Smooth muscle cell (in vitro differentiated cells): ENCODE data around the gene NUP153. TPM values are rescaled to one million over a fixed set of nuclear protein-coding genes. Genes with fewer than 3 reads are reported as not detected.

Experiments used
- DNase-seq: peaks from one replicate; lab custom pipeline; 2025; ENCODE audit not compliant: unreplicated experiment; lab: John Stamatoyannopoulos, UW
- H2AFZ ChIP-seq: fragments of 200-600 bp; sonication (generic); 2 replicates; pipeline ENCODE4 v1.6.0; 2016; ENCODE audit warnings: antibody characterized with exemption, low read depth, mild to moderate bottlenecking
- H3F3A ChIP-seq: fragments of 200-600 bp; sonication (generic); 2 replicates; pipeline ENCODE4 v1.6.0; 2017; ENCODE audit warnings: antibody characterized with exemption, low read depth
- H3K27ac ChIP-seq: fragments of 200-600 bp; sonication (generic); 2 replicates; pipeline ENCODE4 v1.5.1; 2016; ENCODE audit warnings: low read depth, mild to moderate bottlenecking
- H3K27me3 ChIP-seq: fragments of 200-600 bp; sonication (generic); 2 replicates; pipeline ENCODE4 v1.6.1; 2016; ENCODE audit warnings: low read depth, mild to moderate bottlenecking
- H3K36me3 ChIP-seq: fragments of 200-600 bp; sonication (generic); 2 replicates; pipeline ENCODE4 v1.5.1; 2016; ENCODE audit warnings: low read depth
- H3K4me1 ChIP-seq: fragments of 200-600 bp; sonication (generic); 2 replicates; pipeline ENCODE4 v1.5.1; 2016; ENCODE audit warnings: low read depth
- H3K4me2 ChIP-seq: fragments of 200-600 bp; sonication (generic); 2 replicates; pipeline ENCODE4 v1.6.0; 2016; ENCODE audit warnings: mild to moderate bottlenecking
- H3K4me3 ChIP-seq: fragments of 200-600 bp; sonication (generic); 2 replicates; pipeline ENCODE4 v1.5.1; 2016; ENCODE audit warnings: mild to moderate bottlenecking
- H3K79me2 ChIP-seq: fragments of 200-600 bp; sonication (generic); 2 replicates; pipeline ENCODE4 v1.6.0; 2016; ENCODE audit warnings: low read depth, mild to moderate bottlenecking
- H3K9ac ChIP-seq: fragments of 200-600 bp; sonication (generic); 2 replicates; pipeline ENCODE4 v1.6.0; 2016; ENCODE audit warnings: low read depth
- H3K9me3 ChIP-seq: fragments of 200-600 bp; sonication (generic); replicated peaks from 2 replicates; pipeline ENCODE4 v1.5.1; 2016; ENCODE audit warnings: low read depth
- H4K20me1 ChIP-seq: fragments of 200-600 bp; sonication (generic); 2 replicates; pipeline ENCODE4 v1.6.0; 2016; ENCODE audit warnings: low read depth
- WGBS: methylation state at CpG from one replicate; pipeline ENCODE4 v1.1.7; 2016; ENCODE audit warnings: low lambda C conversion rate; 5-methylcytosine and 5-hydroxymethylcytosine counted together
- polyA plus RNA-seq: library from polyadenylated mRNA; unstranded; fragments of >200 nt; fragmentation: Nextera tagmentation; extraction: Ambion mirVana; gene quantifications from 2 replicates; pipeline ENCODE4 v1.2.1, GENCODE V29; 2016
- total RNA-seq: library from RNA; depleted of rRNA; stranded (reverse); fragments of >200 nt; gene quantifications from 2 replicates; pipeline ENCODE4 v1.2.3, GENCODE V29; 2014
- TF ChIP-seq, protein P1 (sequence below): fragments of 200-600 bp; sonication (generic); IDR thresholded peaks from 2 replicates; pipeline ENCODE4 v1.5.1; 2017; ENCODE audit warnings: borderline replicate concordance, mild to moderate bottlenecking, antibody characterized with exemption; ENCODE audit not compliant: insufficient read depth, poor library complexity, severe bottlenecking

The NUP153 gene
- total and polyA plus RNA-seq, 2 experiments from 2014 or later: 9.7 to 39.4 TPM

- Histone ChIP-seq H3K4me1 (no peaks in the 10 kb centered on the region), H3K27ac (no peak overlapping the region), H3K9ac (no peak overlapping the region), H3K4me2 (no peak overlapping the region), H3K27me3 (no peaks in the 10 kb centered on the region), H3K79me2 (peaks cover 100% of the 10 kb centered on the region), H3F3A (peaks cover 6% of the 10 kb centered on the region), H3K4me3 (no peak overlapping the region), H2AFZ (no peak overlapping the region), H3K9me3 (no peaks in the 10 kb centered on the region), H3K36me3 (peaks cover 12% of the 10 kb centered on the region), H4K20me1 (peaks cover 100% of the 10 kb centered on the region)
- 94% methylated on average over 4 of the region's 4 CpGs for WGBS
- DNase-seq: no peak
- TF ChIP-seq, protein P1, sequence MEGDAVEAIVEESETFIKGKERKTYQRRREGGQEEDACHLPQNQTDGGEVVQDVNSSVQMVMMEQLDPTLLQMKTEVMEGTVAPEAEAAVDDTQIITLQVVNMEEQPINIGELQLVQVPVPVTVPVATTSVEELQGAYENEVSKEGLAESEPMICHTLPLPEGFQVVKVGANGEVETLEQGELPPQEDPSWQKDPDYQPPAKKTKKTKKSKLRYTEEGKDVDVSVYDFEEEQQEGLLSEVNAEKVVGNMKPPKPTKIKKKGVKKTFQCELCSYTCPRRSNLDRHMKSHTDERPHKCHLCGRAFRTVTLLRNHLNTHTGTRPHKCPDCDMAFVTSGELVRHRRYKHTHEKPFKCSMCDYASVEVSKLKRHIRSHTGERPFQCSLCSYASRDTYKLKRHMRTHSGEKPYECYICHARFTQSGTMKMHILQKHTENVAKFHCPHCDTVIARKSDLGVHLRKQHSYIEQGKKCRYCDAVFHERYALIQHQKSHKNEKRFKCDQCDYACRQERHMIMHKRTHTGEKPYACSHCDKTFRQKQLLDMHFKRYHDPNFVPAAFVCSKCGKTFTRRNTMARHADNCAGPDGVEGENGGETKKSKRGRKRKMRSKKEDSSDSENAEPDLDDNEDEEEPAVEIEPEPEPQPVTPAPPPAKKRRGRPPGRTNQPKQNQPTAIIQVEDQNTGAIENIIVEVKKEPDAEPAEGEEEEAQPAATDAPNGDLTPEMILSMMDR: no peak
These were observed 14.7 kb downstream of the NUP153 start for GRCh38 chr6:17691925-17692538.

GRCh38 chr6:17688481-17688880, 18.2 kb downstream of the NUP153 start:
- H3K4me2 ChIP-seq: no peak overlapping the region
- 99% methylated on average over 2 of the region's 2 CpGs for WGBS
- no peak overlapping the region for H3K9ac ChIP-seq
- no peaks in the 10 kb centered on the region for H3K4me1 ChIP-seq
- peaks cover 97% of the 10 kb centered on the region for H3K79me2 ChIP-seq
- H4K20me1 ChIP-seq: peaks cover 98% of the 10 kb centered on the region
- H3K9me3 ChIP-seq: no peaks in the 10 kb centered on the region
- H3K27ac ChIP-seq: no peak overlapping the region
- H2AFZ ChIP-seq: no peak overlapping the region
- DNase-seq: no peak
- TF ChIP-seq, protein P1: no peak
- H3F3A ChIP-seq: peaks cover 6% of the 10 kb centered on the region
- H3K27me3 ChIP-seq: no peaks in the 10 kb centered on the region
- peaks cover 12% of the 10 kb centered on the region for H3K36me3 ChIP-seq
- H3K4me3 ChIP-seq: no peak overlapping the region

GRCh38 chr6:17687136-17687535, 19.6 kb downstream of the NUP153 start:
- peaks cover 6% of the 10 kb centered on the region for H3F3A ChIP-seq
- TF ChIP-seq, protein P1: no peak
- H2AFZ ChIP-seq: no peak overlapping the region
- peaks cover 95% of the 10 kb centered on the region for H3K79me2 ChIP-seq
- WGBS: 100% methylated on average over 1 of the region's 1 CpG
- H3K4me3 ChIP-seq: no peak overlapping the region
- H3K4me2 ChIP-seq: no peak overlapping the region
- H3K36me3 ChIP-seq: peaks cover 12% of the 10 kb centered on the region
- H4K20me1 ChIP-seq: peaks cover 92% of the 10 kb centered on the region
- no peak overlapping the region for H3K9ac ChIP-seq
- H3K27ac ChIP-seq: no peak overlapping the region
- no peaks in the 10 kb centered on the region for H3K27me3 ChIP-seq
- no peaks in the 10 kb centered on the region for H3K4me1 ChIP-seq
- DNase-seq: no peak
- no peaks in the 10 kb centered on the region for H3K9me3 ChIP-seq

DNA sequence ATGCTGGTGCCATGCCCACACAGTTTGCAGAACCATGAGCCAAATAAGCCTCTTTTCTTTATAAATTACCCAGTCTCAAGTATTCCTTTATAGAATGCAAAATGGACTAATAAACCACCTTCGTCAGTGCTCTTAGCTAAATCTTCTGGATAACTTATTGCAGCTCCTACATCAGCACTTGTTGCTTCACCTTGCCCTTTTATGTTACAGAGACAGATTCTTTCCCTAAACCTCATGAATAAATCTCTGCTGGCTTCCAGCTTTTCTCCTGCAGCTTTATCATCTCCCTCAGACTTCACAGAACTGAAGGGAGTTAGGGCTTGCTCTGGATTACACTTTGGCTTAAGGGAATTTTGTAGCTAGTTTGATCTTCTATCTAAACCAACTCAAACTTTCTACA, 22.6 kb downstream of the NUP153 start:
- Histone ChIP-seq H3K27me3 (no peaks in the 10 kb centered on the region), H3K36me3 (peaks cover 12% of the 10 kb centered on the region), H3K79me2 (peaks cover 95% of the 10 kb centered on the region), H3K4me3 (no peak overlapping the region), H3K4me2 (no peak overlapping the region), H3K9ac (no peak overlapping the region), H3K4me1 (no peaks in the 10 kb centered on the region), H4K20me1 (peaks cover 92% of the 10 kb centered on the region), H3K27ac (no peak overlapping the region), H2AFZ (no peak overlapping the region), H3K9me3 (no peaks in the 10 kb centered on the region), H3F3A (peaks cover 6% of the 10 kb centered on the region)
- TF ChIP-seq, protein P1: no peak
- 100% methylated on average over 1 of the region's 1 CpG for WGBS
- no peak for DNase-seq
